ENCODE results near the gene EBI3.
"Not testable (repeated sequence)": the region's sequence is repeated elsewhere in the genome, so short reads cannot be mapped to it uniquely, and the experiment has no call there.

The EBI3 gene

DNA sequence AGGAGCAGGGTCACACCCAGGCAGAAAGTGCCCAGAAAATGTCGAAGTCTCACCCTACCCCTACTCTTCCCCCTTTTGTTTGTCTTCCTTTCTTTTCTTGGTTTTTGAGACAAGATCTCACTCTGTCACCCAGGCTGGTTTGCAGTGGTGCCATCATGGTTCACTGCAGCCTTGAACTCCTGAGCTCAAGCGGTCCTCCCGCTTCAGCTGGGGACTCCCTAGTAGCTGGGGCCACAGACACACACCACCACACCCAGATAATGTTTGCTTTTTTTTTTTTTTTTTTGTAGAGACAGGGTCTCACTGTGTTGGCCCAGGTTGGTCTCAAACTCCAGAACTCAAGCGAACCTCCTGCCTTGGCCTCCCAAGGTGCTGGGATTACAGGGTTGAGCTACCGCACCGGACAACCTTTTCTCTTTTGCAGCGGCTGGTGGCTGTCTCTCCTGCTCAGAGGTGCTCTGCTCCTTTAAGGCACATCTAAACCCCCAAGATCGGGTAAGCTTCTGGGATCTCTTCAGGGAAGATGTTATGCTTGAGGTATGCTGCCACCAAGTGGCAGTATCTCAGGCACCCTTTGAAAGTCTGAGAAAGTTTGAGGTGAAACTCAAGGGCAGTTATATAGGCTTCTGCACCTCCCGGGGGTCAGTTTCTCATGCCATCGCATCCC is 22.4 kb upstream of the EBI3 start:
- TF ChIP-seq POLR2AphosphoS5 (IDR thresholded peaks at IDR 0.05; ENCODE audit: low read depth, low read length): no peak
- no peak for TF ChIP-seq POLR2A (IDR thresholded peaks at IDR 0.05; ENCODE audit: low read depth, low read length)
- no peak for TF ChIP-seq TAF1 (IDR thresholded peaks at IDR 0.05; ENCODE audit: borderline replicate concordance, low read depth, low read length)
- DNase-seq (ENCODE audit: insufficient read length) (no peak), FAIRE-seq (no peak)

DNA sequence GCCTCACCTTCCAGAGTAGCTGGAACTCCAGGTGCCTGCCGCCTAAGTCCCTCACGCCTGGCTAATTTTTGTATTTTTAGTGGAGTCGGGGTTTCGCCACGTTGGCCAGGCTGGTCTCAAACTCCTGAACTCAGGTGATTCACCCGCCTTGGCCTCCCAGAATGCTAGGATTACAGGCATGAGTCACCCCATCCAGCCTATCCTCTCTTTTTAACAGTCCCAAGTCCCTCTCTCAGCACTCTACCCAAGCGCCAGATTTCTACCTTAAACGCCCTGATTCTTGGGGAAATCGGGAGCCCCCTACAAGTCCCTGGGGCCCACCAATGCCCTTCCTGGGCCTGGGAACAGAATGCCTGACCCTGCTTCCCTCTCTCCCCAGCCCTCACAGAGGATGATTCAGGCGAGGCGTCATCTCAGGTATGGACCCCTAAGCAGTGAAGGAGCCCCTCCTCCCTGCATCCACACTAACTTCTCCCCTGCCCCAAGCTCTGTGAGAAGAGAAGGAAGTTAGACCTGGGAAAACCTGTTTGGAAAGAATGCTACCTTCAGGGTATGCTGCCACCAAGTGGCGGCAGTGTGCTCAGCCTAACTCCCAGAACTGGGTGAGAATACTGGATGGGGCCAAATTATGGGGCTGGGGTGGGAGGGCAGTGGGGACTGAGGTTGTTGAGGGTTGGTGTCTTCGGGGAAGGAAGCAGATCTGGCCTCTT is 20.8 kb upstream of the EBI3 start:
- no peak for FAIRE-seq
- no peak for TF ChIP-seq POLR2A (IDR thresholded peaks at IDR 0.05; ENCODE audit: low read depth, low read length)
- no peak for TF ChIP-seq TAF1 (IDR thresholded peaks at IDR 0.05; ENCODE audit: borderline replicate concordance, low read depth, low read length)
- no peak for TF ChIP-seq POLR2AphosphoS5 (IDR thresholded peaks at IDR 0.05; ENCODE audit: low read depth, low read length)
- DNase-seq (ENCODE audit: insufficient read length): no peak

DNA sequence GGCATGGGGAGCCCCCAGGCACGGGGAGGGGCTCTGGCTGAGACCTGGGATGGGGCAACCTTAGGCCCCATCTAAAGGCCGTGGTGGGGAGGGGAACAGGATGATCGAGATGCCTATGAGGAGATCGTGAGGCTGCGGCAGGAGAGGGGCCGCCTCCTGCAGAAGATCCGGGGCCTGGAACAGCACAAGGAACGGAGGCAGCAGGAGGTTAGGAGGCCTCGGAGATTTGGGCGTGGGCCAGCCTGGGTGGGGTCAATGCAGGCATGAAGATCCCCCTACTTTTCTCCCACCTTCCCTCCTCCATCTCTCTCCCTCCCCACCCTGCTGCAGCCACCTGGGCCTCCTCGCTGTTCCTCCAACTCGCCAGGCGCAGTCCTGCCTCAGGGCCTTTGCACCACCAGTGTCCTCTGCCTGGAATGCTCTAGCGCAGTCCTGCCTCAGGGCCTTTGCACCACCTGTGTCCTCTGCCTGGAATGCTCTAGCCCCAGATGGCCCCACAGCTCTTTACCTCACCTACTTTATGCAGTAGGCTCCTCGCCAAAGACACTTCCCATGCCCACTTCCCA is 19.1 kb upstream of the EBI3 start:
- FAIRE-seq (no peak), DNase-seq (ENCODE audit: insufficient read length) (no peak)
- TF ChIP-seq POLR2A (IDR thresholded peaks at IDR 0.05; ENCODE audit: low read depth, low read length): no peak

DNA sequence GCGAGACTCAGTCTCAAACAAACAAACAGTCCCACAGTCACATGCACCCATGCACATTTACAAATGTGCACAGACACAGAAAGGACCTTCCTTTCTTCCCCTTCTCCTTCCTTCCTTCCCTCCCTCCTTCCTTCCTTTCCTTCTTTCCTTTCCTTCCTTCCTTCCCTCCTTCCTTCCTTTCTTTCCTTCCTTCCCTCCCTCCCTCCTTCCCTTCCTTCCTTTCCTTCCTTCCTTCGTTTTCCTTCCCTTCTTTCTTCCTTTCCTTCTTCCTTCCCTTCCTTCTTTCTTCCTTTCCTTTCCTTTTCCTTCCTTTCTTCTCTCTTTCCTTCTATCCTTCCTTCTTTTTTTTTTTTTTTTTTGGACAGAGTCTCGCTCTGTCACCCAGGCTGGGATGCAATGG is 16.2 kb upstream of the EBI3 start:
- DNase-seq (ENCODE audit: insufficient read length): no peak
- TF ChIP-seq POLR2A (IDR thresholded peaks at IDR 0.05; ENCODE audit: low read depth, low read length): no peak
- no peak for TF ChIP-seq POLR2AphosphoS5 (IDR thresholded peaks at IDR 0.05; ENCODE audit: low read depth, low read length)
- no peak for TF ChIP-seq TAF1 (IDR thresholded peaks at IDR 0.05; ENCODE audit: borderline replicate concordance, low read depth, low read length)
- FAIRE-seq: no peak

DNA sequence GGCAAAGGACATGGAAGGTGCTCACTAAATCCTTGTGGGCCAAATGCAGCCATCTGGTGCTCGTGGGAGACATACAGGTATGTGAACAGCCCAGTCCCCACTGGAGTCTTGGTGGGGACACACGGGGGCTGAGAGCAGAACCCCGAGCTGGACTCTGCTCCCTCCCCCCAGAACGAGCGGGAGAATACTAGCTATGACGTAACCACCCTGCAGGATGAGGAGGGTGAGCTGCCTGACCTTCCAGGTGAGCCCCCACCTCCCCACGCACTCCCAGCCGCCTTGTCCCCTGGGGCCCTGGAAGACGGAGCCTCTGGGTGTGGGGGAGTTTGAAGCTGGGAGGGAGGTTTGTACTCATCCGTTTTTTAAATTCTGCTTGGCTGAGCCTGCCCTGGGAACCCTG is 13.5 kb upstream of the EBI3 start:
- no peak for FAIRE-seq
- TF ChIP-seq POLR2A (IDR thresholded peaks at IDR 0.05; ENCODE audit: low read depth, low read length): no peak
- no peak for TF ChIP-seq POLR2AphosphoS5 (IDR thresholded peaks at IDR 0.05; ENCODE audit: low read depth, low read length)
- TF ChIP-seq TAF1 (IDR thresholded peaks at IDR 0.05; ENCODE audit: borderline replicate concordance, low read depth, low read length): no peak

DNA sequence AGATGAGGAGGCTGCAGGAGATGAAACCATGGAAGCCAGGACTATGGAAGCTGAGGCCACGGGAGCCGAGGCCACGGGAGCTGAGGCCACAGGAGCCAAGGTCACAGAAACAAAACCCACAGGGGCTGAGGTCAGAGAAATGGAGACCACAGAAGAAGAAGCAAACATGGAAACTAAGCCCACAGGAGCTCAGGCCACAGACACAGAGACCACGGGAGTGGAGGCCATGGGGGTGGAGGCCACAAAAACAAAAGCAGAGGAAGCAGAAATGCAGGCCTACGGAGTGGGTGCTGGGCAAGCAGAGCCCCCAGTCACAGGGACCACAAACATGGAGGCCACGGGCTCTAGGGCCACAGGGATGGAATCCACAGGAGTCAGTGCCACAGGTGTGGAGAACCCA is 12.5 kb upstream of the EBI3 start:
- DNase-seq (ENCODE audit: insufficient read length): no peak
- no peak for FAIRE-seq
- TF ChIP-seq TAF1 (IDR thresholded peaks at IDR 0.05; ENCODE audit: borderline replicate concordance, low read depth, low read length) (no peak), POLR2A (IDR thresholded peaks at IDR 0.05; ENCODE audit: low read depth, low read length) (no peak), POLR2AphosphoS5 (IDR thresholded peaks at IDR 0.05; ENCODE audit: low read depth, low read length) (no peak)

More for the DNA sequence above, 13.5 kb upstream of the EBI3 start:
- no peak for DNase-seq (ENCODE audit: insufficient read length)

DNA sequence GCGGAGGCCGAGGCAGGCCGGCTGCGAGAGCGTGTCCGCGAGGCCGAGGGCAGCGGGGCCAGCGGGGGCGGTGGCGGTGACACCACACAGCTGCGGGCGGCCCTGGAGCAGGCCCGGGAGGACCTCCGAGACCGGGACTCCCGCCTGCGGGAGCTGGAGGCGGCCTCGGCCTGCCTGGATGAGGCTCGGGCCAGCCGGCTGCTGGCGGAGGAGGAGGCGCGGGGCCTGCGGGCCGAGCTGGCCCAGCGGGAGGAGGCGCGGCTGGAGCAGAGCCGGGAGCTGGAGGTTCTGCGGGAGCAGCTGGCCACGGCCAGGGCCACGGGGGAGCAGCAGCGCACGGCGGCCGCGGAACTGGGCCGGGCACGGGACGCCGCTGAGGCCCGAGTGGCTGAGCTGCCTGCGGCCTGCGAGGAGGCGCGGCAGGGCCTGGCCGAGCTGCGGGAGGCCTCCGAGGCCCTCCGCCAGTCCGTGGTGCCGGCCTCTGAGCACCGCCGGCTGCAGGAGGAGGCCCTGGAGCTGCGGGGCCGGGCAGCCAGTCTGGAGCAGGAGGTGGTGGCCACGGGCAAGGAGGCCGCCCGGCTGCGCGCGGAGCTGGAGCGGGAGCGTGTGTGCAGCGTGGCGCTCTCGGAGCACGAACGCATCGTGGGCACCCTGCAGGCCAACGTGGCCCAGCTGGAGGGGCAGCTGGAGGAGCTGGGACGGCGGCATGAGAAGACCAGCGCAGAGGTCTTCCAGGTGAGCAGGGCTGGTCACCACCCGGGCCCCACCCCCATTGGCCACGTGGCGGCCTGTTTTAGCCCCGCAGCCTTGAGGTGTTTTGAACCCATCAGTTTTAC is 11.7 kb upstream of the EBI3 start:
- DNase-seq (ENCODE audit: insufficient read length) (no peak), FAIRE-seq (no peak)
- TF ChIP-seq POLR2A (IDR thresholded peaks at IDR 0.05; ENCODE audit: low read depth, low read length): no peak
- TF ChIP-seq TAF1 (IDR thresholded peaks at IDR 0.05; ENCODE audit: borderline replicate concordance, low read depth, low read length): no peak
- no peak for TF ChIP-seq POLR2AphosphoS5 (IDR thresholded peaks at IDR 0.05; ENCODE audit: low read depth, low read length)

DNA sequence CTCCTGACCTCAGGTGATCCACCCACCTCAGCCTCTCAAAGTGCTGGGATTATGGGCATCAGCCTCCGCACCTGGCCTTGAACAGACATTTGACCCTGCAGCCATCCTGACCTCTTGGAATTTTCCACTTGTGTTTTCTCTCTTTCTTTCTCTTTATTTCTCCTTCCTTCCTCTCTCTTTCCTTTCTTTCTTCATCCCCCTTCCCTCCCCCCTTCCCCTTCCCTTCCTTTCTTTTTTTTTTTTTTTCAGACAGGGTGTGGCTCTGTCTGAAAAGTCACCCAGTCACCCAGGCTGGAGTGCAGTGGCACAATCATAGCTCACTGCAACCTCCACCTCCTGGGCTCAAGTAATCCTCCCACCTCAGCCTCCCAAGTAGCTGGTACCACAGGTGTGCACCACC is 10.8 kb upstream of the EBI3 start:
- FAIRE-seq; DNase-seq (ENCODE audit: insufficient read length): not testable (repeated sequence)

DNA sequence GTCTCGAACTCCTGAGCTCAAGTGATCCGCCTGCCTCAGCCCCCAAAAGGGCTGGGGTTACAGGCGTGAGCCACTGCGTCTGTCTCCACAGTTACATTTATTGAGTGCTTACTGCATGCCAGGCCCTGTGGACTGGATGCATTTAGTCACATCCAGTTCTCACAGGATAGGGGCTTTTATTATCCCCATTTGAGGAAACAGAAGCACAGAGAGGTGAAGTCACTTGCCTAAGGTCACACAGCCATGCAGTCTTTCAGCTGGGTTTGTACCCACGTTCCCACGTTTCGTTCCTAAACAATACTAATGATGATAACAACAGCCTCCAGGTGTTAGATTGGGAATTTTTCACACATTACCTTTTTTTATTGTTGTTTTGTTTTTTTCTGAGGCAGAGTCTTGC is 9.1 kb upstream of the EBI3 start:
- DNase-seq (ENCODE audit: insufficient read length) (no peak), FAIRE-seq (no peak)
- TF ChIP-seq TAF1 (IDR thresholded peaks at IDR 0.05; ENCODE audit: borderline replicate concordance, low read depth, low read length) (no peak), POLR2AphosphoS5 (IDR thresholded peaks at IDR 0.05; ENCODE audit: low read depth, low read length) (no peak), POLR2A (IDR thresholded peaks at IDR 0.05; ENCODE audit: low read depth, low read length) (no peak)

DNA sequence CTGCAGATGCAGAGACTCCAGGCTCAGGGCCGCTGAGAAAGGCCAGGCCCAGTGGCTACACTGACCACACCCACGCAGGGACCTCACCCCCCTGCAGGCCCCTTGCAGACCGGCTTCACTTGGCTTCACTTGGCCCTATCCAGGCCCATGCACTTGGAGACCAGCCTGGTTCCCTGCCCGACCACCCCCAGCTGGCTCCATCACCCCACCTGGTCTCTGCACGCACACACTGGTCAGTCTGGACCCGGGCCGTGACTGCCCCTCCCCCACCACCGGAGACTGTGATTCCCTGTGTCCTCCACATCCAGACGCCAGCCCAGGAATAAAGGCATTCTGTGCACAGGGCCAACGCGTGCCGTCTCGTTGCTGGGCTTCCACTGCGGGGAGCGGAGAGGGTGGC is 4.9 kb upstream of the EBI3 start:
- DNase-seq (ENCODE audit: insufficient read length) (no peak), FAIRE-seq (no peak)
- no peak for TF ChIP-seq POLR2AphosphoS5 (IDR thresholded peaks at IDR 0.05; ENCODE audit: low read depth, low read length)
- TF ChIP-seq TAF1 (IDR thresholded peaks at IDR 0.05; ENCODE audit: borderline replicate concordance, low read depth, low read length): no peak

DNA sequence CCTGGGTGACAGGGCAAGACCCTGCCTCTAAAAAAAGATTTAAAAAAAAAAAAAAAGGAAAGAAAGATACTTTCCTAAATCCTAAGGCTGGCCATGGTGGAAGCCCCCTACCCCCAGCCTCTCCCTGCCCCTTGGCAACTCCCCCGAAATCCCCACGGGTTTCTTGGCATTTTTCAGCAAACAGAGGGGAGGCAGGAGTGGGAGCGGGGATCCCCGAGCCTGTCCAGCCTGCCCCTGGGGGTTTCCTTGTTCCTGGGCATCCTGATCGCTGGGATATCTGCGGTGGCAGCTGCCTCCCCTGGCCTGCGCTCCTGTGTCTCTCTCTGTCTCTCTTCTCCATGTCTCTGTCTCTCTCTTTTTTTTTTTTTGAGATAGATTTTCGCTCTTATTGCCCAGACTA is 3.4 kb upstream of the EBI3 start:
- DNase-seq (ENCODE audit: insufficient read length) (no peak), FAIRE-seq (no peak)
- no peak for TF ChIP-seq TAF1 (IDR thresholded peaks at IDR 0.05; ENCODE audit: borderline replicate concordance, low read depth, low read length)
- TF ChIP-seq POLR2AphosphoS5 (IDR thresholded peaks at IDR 0.05; ENCODE audit: low read depth, low read length): no peak
- TF ChIP-seq POLR2A (IDR thresholded peaks at IDR 0.05; ENCODE audit: low read depth, low read length): no peak

DNA sequence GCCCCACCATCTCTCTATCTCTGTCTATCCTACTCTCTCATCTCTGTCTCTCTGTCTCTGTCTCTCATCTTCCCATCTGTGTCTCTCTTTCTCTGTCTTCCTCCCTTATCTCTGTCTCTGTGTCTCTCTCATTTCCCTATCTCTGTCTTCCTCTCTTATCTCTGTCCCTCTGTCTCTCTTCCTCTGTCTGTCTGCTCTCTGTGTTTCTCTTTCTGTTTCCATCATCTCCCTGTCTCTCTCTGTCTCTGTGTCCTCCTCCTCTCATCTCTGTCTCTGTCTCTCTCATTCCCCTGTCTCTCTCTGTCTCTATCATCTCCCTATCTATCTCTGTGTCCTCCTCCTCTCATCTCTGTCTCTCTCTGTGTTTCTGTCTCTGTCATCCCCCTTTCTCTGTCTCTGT is 1.6 kb upstream of the EBI3 start:
- no peak for FAIRE-seq
- no peak for TF ChIP-seq POLR2AphosphoS5 (IDR thresholded peaks at IDR 0.05; ENCODE audit: low read depth, low read length)
- TF ChIP-seq TAF1 (IDR thresholded peaks at IDR 0.05; ENCODE audit: borderline replicate concordance, low read depth, low read length): no peak
- TF ChIP-seq POLR2A (IDR thresholded peaks at IDR 0.05; ENCODE audit: low read depth, low read length): no peak
- DNase-seq (ENCODE audit: insufficient read length): no peak

Measured in GM12892 (cell line).